Suprapubic skin (tissue), 4 donors: ENCODE data around the gene GRID1. TPM values are rescaled to one million over a fixed set of nuclear protein-coding genes. Genes with fewer than 3 reads are reported as not detected.

Experiments
- DNase-seq, 2 donors: peaks; one replicate each; pipeline ENCODE4 v3.0.0-alpha.2; 2019; ENCODE audit warnings: low spot score in 2 of 2
- H3K27ac ChIP-seq: fragments of 200-600 bp; sonication (generic); one replicate; pipeline ENCODE4 v1.5.1; 2019
- H3K27me3 ChIP-seq: fragments of 200-600 bp; sonication (generic); one replicate; pipeline ENCODE4 v1.5.1; 2019
- H3K36me3 ChIP-seq: fragments of 200-600 bp; sonication (generic); one replicate; pipeline ENCODE4 v1.5.1; 2019
- H3K4me1 ChIP-seq: fragments of 200-600 bp; sonication (generic); one replicate; pipeline ENCODE4 v1.5.1; 2019
- H3K4me3 ChIP-seq: fragments of 200-600 bp; sonication (generic); one replicate; pipeline ENCODE4 v1.5.1; 2019; ENCODE audit warnings: mild to moderate bottlenecking
- H3K9me3 ChIP-seq: fragments of 200-600 bp; sonication (generic); one replicate; pipeline ENCODE4 v1.5.1; 2019
- EP300 ChIP-seq: sonication (generic); formaldehyde crosslinking; IDR thresholded peaks from one replicate; pipeline ENCODE4 v1.6.1; 2017; ENCODE audit warnings: antibody characterized with exemption
- POLR2A ChIP-seq, 2 donors: fragments of 450-650 bp; IDR thresholded peaks; one replicate each; pipeline ENCODE4 v1.6.1; 2017; ENCODE audit warnings: antibody characterized with exemption in 2 of 2, mild to moderate bottlenecking in 2 of 2, moderate library complexity in 2 of 2
- POLR2AphosphoS5 ChIP-seq, 3 donors: sonication (generic); formaldehyde crosslinking; IDR thresholded peaks; one replicate each; pipeline ENCODE4 v1.6.1; 2017; ENCODE audit warnings: antibody characterized with exemption in 3 of 3
- WGBS: methylation state at CpG from one replicate; pipeline ENCODE4 v1.1.5; 2018; 5-methylcytosine and 5-hydroxymethylcytosine counted together
- total RNA-seq, 4 donors: library from RNA; depleted of rRNA; stranded (reverse); fragments of >200 nt; gene quantifications; one replicate each; pipeline ENCODE4 v1.1.0, GENCODE V29; 2016
- TF ChIP-seq, protein P1 (sequence below), 2 donors: fragments of 200-600 bp in 1 of 2; fragments of 450-650 bp in 1 of 2; sonication (generic) in 1 of 2; IDR thresholded peaks; one replicate each; pipeline ENCODE4 v1.5.1; 2016 to 2019; ENCODE audit warnings: antibody characterized with exemption in 2 of 2, mild to moderate bottlenecking in 1 of 2, moderate library complexity in 1 of 2

GRID1 gene
- total RNA-seq, 4 donors from 2014 or later, result 1.8 to 3.1 (median 2.4) TPM

DNA sequence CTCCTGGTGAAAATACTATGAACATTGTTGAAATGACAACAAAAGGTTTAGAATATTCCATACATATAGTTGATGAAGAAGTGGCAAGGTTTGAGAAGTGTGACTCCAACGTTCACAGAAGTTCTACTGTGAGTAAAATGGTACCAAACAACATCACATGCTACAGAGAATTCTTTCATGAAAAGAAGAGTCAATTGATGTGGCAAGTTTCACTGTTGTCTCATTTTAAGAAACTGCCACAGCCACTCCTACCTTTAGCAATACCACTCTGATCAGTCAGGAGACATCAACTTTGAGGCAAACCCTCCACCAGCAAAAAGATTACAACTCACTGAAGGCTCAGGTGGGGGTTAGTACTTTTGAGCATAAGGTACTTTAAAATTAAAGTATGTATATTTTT, 693.3 kb downstream of the GRID1 start:
- no peaks in the 10 kb centered on the region for H3K4me1 ChIP-seq
- H3K27ac ChIP-seq, result no peak overlapping the region
- H3K36me3 ChIP-seq, result no peaks in the 10 kb centered on the region
- WGBS, result 94% methylated on average over 1 of the region's 1 CpG
- DNase-seq, result no peak
- no peak for TF ChIP-seq EP300
- TF ChIP-seq, protein P1, sequence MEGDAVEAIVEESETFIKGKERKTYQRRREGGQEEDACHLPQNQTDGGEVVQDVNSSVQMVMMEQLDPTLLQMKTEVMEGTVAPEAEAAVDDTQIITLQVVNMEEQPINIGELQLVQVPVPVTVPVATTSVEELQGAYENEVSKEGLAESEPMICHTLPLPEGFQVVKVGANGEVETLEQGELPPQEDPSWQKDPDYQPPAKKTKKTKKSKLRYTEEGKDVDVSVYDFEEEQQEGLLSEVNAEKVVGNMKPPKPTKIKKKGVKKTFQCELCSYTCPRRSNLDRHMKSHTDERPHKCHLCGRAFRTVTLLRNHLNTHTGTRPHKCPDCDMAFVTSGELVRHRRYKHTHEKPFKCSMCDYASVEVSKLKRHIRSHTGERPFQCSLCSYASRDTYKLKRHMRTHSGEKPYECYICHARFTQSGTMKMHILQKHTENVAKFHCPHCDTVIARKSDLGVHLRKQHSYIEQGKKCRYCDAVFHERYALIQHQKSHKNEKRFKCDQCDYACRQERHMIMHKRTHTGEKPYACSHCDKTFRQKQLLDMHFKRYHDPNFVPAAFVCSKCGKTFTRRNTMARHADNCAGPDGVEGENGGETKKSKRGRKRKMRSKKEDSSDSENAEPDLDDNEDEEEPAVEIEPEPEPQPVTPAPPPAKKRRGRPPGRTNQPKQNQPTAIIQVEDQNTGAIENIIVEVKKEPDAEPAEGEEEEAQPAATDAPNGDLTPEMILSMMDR (IDR thresholded peaks at IDR 0.05), result no peak
- no peak for TF ChIP-seq POLR2A (IDR thresholded peaks at IDR 0.05)
- TF ChIP-seq POLR2AphosphoS5 (IDR thresholded peaks at IDR 0.05), result no peak
- H3K27me3 ChIP-seq, result no peaks in the 10 kb centered on the region
- H3K4me3 ChIP-seq, result no peak overlapping the region
- no peaks in the 10 kb centered on the region for H3K9me3 ChIP-seq

DNA sequence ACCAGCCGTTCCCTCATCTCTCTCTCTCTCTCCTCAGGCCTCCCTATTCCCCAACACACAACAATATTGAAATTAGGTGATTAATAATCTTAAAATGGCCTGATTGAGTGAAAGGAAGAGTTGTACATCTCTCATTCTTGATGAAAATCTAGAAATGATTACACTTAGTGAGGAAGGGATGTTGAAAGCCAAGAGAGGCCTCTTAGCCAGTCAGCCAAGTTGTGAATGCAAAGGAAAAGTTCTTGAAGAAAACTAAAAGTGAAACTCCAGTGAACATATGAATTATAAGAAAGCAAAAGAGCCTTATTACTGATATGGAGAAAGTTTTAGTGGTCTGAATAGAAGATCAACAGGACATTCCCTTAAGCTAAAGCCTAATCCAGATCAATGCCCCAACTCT, 695.1 kb downstream of the GRID1 start:
- TF ChIP-seq, protein P1 (IDR thresholded peaks at IDR 0.05), result no peak
- no peak for TF ChIP-seq EP300
- no peak for TF ChIP-seq POLR2A (IDR thresholded peaks at IDR 0.05)
- no peak for TF ChIP-seq POLR2AphosphoS5 (IDR thresholded peaks at IDR 0.05)
- H3K4me1 ChIP-seq, result no peaks in the 10 kb centered on the region
- no peaks in the 10 kb centered on the region for H3K9me3 ChIP-seq
- 96% methylated on average over 1 of the region's 1 CpG for WGBS
- H3K36me3 ChIP-seq, result no peaks in the 10 kb centered on the region
- no peaks in the 10 kb centered on the region for H3K27me3 ChIP-seq
- no peak for DNase-seq
- H3K27ac ChIP-seq, result no peak overlapping the region
- H3K4me3 ChIP-seq, result no peak overlapping the region

DNA sequence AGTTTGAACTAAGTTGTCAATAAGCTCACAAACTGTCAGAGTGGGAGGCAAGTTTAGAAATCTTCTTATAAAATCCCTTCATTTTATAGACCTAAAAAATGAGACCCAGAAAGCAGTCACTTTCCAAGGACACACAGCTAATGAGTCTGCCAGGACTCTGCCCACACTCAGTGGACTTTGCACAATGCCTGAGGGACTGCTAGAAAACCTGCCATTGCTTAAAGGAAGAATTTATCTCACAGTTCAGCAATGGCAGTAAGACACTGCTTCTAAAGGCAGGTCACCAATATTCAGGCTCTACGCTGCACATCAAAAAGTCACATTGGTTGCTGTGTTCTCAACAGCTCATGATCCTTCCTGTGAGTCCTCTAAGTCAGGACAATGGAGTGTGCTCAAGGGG, 698.1 kb downstream of the GRID1 start:
- 91% methylated on average over 1 of the region's 1 CpG for WGBS
- DNase-seq, result no peak

DNA sequence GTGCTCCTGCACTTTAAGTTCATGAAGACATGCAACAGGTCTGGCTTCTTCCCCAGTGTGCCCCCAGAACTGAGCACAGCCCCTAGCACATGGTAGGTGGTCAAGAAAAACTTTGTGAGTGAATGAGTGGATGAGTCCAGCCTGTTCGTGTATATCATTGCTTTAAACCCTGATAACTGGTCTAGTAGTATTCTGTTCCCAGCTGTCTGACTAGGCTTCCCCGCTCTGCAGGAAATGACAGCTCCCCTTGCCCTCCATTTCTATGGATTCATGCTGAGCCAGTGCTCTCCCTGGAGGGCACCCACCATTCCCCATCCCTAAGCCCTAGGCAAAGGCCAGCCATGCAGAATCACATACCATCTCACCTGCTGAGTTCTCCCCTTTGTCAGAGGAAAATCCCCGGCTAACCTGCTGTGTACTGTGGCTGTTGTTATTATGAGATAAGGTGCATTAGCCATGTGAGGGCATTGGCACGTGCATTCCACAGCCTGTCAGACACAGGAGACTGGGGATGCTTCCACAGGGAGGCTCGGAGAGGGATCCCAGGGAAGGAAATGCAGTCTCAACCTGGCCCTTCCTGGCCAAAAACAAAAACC, 698.9 kb downstream of the GRID1 start:
- 54% methylated on average over 5 of the region's 5 CpGs for WGBS
- TF ChIP-seq, protein P1 (IDR thresholded peaks at IDR 0.05), result no peak
- TF ChIP-seq POLR2AphosphoS5 (IDR thresholded peaks at IDR 0.05) (no peak), EP300 (no peak), POLR2A (IDR thresholded peaks at IDR 0.05) (no peak)
- no peak overlapping the region for H3K27ac ChIP-seq
- H3K4me3 ChIP-seq, result no peak overlapping the region
- no peaks in the 10 kb centered on the region for H3K9me3 ChIP-seq
- no peak for DNase-seq
- H3K27me3 ChIP-seq, result no peaks in the 10 kb centered on the region
- H3K4me1 ChIP-seq, result no peaks in the 10 kb centered on the region
- H3K36me3 ChIP-seq, result no peaks in the 10 kb centered on the region

More for the DNA sequence above, 698.1 kb downstream of the GRID1 start:
- Histone ChIP-seq H3K4me1 (no peaks in the 10 kb centered on the region), H3K9me3 (no peaks in the 10 kb centered on the region), H3K36me3 (no peaks in the 10 kb centered on the region), H3K27ac (no peak overlapping the region), H3K27me3 (no peaks in the 10 kb centered on the region), H3K4me3 (no peak overlapping the region)
- TF ChIP-seq POLR2AphosphoS5 (IDR thresholded peaks at IDR 0.05) (no peak), POLR2A (IDR thresholded peaks at IDR 0.05) (no peak), EP300 (no peak)
- TF ChIP-seq, protein P1 (IDR thresholded peaks at IDR 0.05), result no peak

DNA sequence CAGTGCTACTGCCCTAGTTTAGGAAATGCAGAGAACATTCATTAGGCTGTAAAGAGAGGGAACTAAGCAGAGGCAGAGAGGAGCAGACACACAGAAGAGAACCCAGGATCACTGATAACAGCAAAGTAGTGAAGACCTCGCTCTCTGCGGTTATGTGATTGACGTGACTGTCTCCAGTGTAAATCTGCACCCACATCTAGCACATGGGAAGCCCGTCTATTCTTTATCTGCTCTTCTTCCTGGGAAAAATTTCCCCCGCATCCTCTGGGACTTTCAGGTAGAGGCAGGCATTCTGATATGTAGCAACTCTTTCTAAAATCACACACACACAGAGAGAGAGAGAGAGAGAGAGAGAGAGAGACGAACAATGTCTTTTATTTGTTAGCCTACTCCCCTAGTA, 699.6 kb downstream of the GRID1 start:
- no peak overlapping the region for H3K27ac ChIP-seq
- H3K4me3 ChIP-seq, result no peak overlapping the region
- no peaks in the 10 kb centered on the region for H3K36me3 ChIP-seq
- TF ChIP-seq POLR2A (IDR thresholded peaks at IDR 0.05) (no peak), POLR2AphosphoS5 (IDR thresholded peaks at IDR 0.05) (no peak), EP300 (no peak)
- TF ChIP-seq, protein P1 (IDR thresholded peaks at IDR 0.05), result no peak
- no peaks in the 10 kb centered on the region for H3K4me1 ChIP-seq
- DNase-seq, result no peak
- H3K9me3 ChIP-seq, result no peaks in the 10 kb centered on the region
- no peaks in the 10 kb centered on the region for H3K27me3 ChIP-seq
- WGBS, result 83% methylated on average over 6 of the region's 6 CpGs
